H9 (cell line): ENCODE data around the gene NAXD. TPM values are rescaled to one million over a fixed set of nuclear protein-coding genes. Genes with fewer than 3 reads are reported as not detected.
A peak's percentile ranks its signal among the peaks of the same experiment; 100 is the strongest.

Source experiments
- DNase-seq: peaks from one replicate; pipeline ENCODE4 v3.0.0-alpha.2; 2017
- H2AFZ ChIP-seq: one replicate; pipeline ENCODE4 v1.6.1; 2013; ENCODE audit warnings: mild to moderate bottlenecking, low read length, control low read depth, moderate library complexity
- H2AK5ac ChIP-seq: 2 replicates; pipeline ENCODE4 v1.6.1; 2013; ENCODE audit warnings: low read length, control low read depth, mixed read lengths; ENCODE audit not compliant: insufficient read length
- H2BK120ac ChIP-seq: one replicate; pipeline ENCODE4 v1.6.1; 2013; ENCODE audit warnings: low read depth, mild to moderate bottlenecking, low read length, control low read depth, inconsistent platforms; ENCODE audit not compliant: poor library complexity, severe bottlenecking
- H2BK12ac ChIP-seq: 2 replicates; pipeline ENCODE4 v1.6.1; 2013; ENCODE audit warnings: low read length, control low read depth, mixed read lengths, low read depth; ENCODE audit not compliant: insufficient read length
- H2BK15ac ChIP-seq: 2 replicates; pipeline ENCODE4 v1.6.1; 2013; ENCODE audit warnings: low read depth, low read length, control low read depth
- H2BK20ac ChIP-seq: one replicate; pipeline ENCODE4 v1.6.1; 2013; ENCODE audit warnings: low read depth, mild to moderate bottlenecking, low read length, control low read depth, inconsistent platforms; ENCODE audit not compliant: poor library complexity, severe bottlenecking
- H2BK5ac ChIP-seq: 2 replicates; pipeline ENCODE4 v1.6.1; 2013; ENCODE audit warnings: low read length, control low read depth, mixed read lengths; ENCODE audit not compliant: insufficient read length
- H3K14ac ChIP-seq: 2 replicates; pipeline ENCODE4 v1.6.1; 2013; ENCODE audit warnings: low read length, control low read depth; ENCODE audit not compliant: insufficient read depth
- H3K18ac ChIP-seq: 2 replicates; pipeline ENCODE4 v1.6.1; 2013; ENCODE audit warnings: low read depth, mild to moderate bottlenecking, mixed read lengths, low read length, control low read depth; ENCODE audit not compliant: insufficient read length
- H3K23ac ChIP-seq: 2 replicates; pipeline ENCODE4 v1.6.1; 2013; ENCODE audit warnings: low read length, control low read depth, mixed read lengths, low read depth; ENCODE audit not compliant: insufficient read length
- H3K23me2 ChIP-seq: 2 replicates; pipeline ENCODE4 v1.6.1; 2013; ENCODE audit warnings: low read depth, mild to moderate bottlenecking, mixed read lengths, low read length, control low read depth; ENCODE audit not compliant: insufficient read length, poor library complexity, severe bottlenecking
- H3K27ac ChIP-seq: 2 replicates; pipeline ENCODE4 v1.5.1; 2013; ENCODE audit warnings: low read length, control low read depth, mixed read lengths, low read depth; ENCODE audit not compliant: insufficient read length
- H3K27me3 ChIP-seq: 2 replicates; pipeline ENCODE4 v1.6.1; 2013; ENCODE audit warnings: low read length, control low read depth, inconsistent platforms; ENCODE audit not compliant: insufficient read depth
- H3K4ac ChIP-seq: 2 replicates; pipeline ENCODE4 v1.6.1; 2013; ENCODE audit warnings: low read depth, mild to moderate bottlenecking, control low read depth, inconsistent platforms, low read length, moderate library complexity
- H3K4me1 ChIP-seq: 2 replicates; pipeline ENCODE4 v1.6.1; 2013; ENCODE audit warnings: low read length, control low read depth, inconsistent platforms; ENCODE audit not compliant: insufficient read depth
- H3K4me2 ChIP-seq: 2 replicates; pipeline ENCODE4 v1.6.1; 2013; ENCODE audit warnings: low read length, control low read depth, mixed read lengths; ENCODE audit not compliant: insufficient read length, insufficient read depth
- H3K56ac ChIP-seq: 2 replicates; pipeline ENCODE4 v1.6.1; 2013; ENCODE audit warnings: low read depth, mild to moderate bottlenecking, mixed read lengths, low read length, control low read depth; ENCODE audit not compliant: insufficient read length
- H3K79me1 ChIP-seq: 2 replicates; pipeline ENCODE4 v1.6.1; 2013; ENCODE audit warnings: low read depth, mild to moderate bottlenecking, moderate library complexity, low read length, control low read depth, inconsistent platforms; ENCODE audit not compliant: insufficient read depth, poor library complexity, severe bottlenecking
- H3K79me2 ChIP-seq: 2 replicates; pipeline ENCODE4 v1.6.1; 2013; ENCODE audit warnings: low read length, control low read depth, inconsistent platforms; ENCODE audit not compliant: insufficient read depth
- H3K9ac ChIP-seq: 2 replicates; pipeline ENCODE4 v1.6.1; 2013; ENCODE audit warnings: low read length, control low read depth, mixed read lengths; ENCODE audit not compliant: insufficient read length; ENCODE audit errors: extremely low read depth
- H3K9me3 ChIP-seq: one replicate; pipeline ENCODE4 v1.6.1; 2013; ENCODE audit warnings: low read depth, low read length, inconsistent platforms; ENCODE audit not compliant: control insufficient read depth
- H3T11ph ChIP-seq: one replicate; pipeline ENCODE4 v1.6.1; 2013; ENCODE audit warnings: mild to moderate bottlenecking, low read length, control low read depth, inconsistent platforms
- H4K20me1 ChIP-seq: one replicate; pipeline ENCODE4 v1.6.1; 2013; ENCODE audit not compliant: control insufficient read depth, insufficient read length, insufficient read depth
- H4K5ac ChIP-seq: 2 replicates; pipeline ENCODE4 v1.6.1; 2013; ENCODE audit warnings: low read depth, mild to moderate bottlenecking, mixed read lengths, low read length, control low read depth; ENCODE audit not compliant: insufficient read length
- H4K8ac ChIP-seq: replicated peaks from 2 replicates; pipeline ENCODE4 v1.6.1; 2013; ENCODE audit warnings: low read length, control low read depth, mixed read lengths, low read depth; ENCODE audit not compliant: insufficient read length
- H4K91ac ChIP-seq: 2 replicates; pipeline ENCODE4 v1.6.1; 2013; ENCODE audit warnings: low read depth, mild to moderate bottlenecking, moderate library complexity, mixed read lengths, low read length, control low read depth; ENCODE audit not compliant: insufficient read length
- H3K27ac Mint-ChIP-seq, 3 experiments: 2 replicates in 2 of 3; 3 replicates in 1 of 3; pipeline ENCODE4 v1.8.0; 2020 to 2021; ENCODE audit warnings: mixed read lengths in 3 of 3, mild to moderate bottlenecking in 1 of 3, moderate library complexity in 1 of 3
- H3K27me3 Mint-ChIP-seq: 2 replicates; pipeline ENCODE4 v1.8.0; 2021; ENCODE audit warnings: low read depth, mild to moderate bottlenecking, moderate library complexity, mixed read lengths
- H3K36me3 Mint-ChIP-seq, 3 experiments: 2 replicates in 2 of 3; 3 replicates in 1 of 3; pipeline ENCODE4 v1.8.0; 2020 to 2021; ENCODE audit warnings: low read depth in 3 of 3, mixed read lengths in 3 of 3; ENCODE audit not compliant: insufficient read depth in 1 of 3
- H3K4me1 Mint-ChIP-seq, 2 experiments: 2 replicates each; pipeline ENCODE4 v1.8.0; 2020; ENCODE audit warnings: mixed read lengths in 2 of 2
- H3K4me3 Mint-ChIP-seq, 2 experiments: 2 replicates in 1 of 2; 3 replicates in 1 of 2; pipeline ENCODE4 v1.8.0; 2020 to 2021; ENCODE audit warnings: mild to moderate bottlenecking in 2 of 2, mixed read lengths in 2 of 2, moderate library complexity in 1 of 2
- H3K9me3 Mint-ChIP-seq, 2 experiments: 2 replicates in 1 of 2; 3 replicates in 1 of 2; pipeline ENCODE4 v1.8.0; 2020; ENCODE audit warnings: mild to moderate bottlenecking in 2 of 2, mixed read lengths in 2 of 2, moderate library complexity in 1 of 2
- WGBS: extraction: QIAGEN DNeasy Blood & Tissue Kit; methylation state at CpG from one replicate; pipeline ENCODE4 v1.1.7; 2013; ENCODE audit warnings: missing lambda C conversion rate, low lambda C conversion rate, mixed read lengths; ENCODE audit not compliant: insufficient read length; ENCODE audit errors: extremely low coverage; 5-methylcytosine and 5-hydroxymethylcytosine counted together
- total RNA-seq: library from RNA; stranded (reverse); gene quantifications from 2 replicates; pipeline ENCODE4 v1.2.1, GENCODE V29; 2021
- TF ChIP-seq, protein P1 (sequence below): fragments of 200-600 bp; sonication (generic); conservative IDR thresholded peaks from 3 replicates; pipeline ENCODE4 v1.8.0; 2021; ENCODE audit warnings: antibody characterized with exemption, mild to moderate bottlenecking

Gene NAXD
- total RNA-seq, 1 experiment from 2014 or later = 25.5 TPM

DNA sequence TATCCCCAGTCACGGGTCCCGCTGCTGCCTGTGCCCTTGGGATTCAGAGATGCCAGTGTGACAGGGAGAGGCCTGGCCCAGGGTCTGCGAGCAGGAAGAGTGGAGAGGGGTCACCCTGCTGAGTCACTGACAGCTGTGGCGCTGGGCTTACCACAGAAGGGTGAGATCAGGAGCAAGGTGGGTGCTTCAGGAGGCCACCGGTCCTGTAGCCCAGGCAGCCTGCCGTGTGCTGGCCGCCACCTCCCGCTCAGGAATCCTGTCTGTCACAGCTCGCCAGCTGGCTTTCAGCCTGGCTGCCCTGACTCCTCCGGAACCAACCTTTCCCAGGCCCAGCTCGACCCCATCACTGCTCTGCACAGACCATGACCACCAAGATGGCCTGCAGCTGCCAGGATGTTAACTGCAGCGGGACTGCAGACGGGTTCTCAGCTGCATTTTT is 25.3 kb downstream of the NAXD start:
- Histone ChIP-seq H3K23me2 (no peaks in the 10 kb centered on the region), H3K9ac (no peak overlapping the region), H2BK20ac (no peak overlapping the region), H4K5ac (no peak overlapping the region), H3K4me1 (peaks cover 2% of the 10 kb centered on the region), H3K14ac (no peak overlapping the region), H3K27ac (no peak overlapping the region), H2BK15ac (no peak overlapping the region), H3T11ph (no peak overlapping the region), H2AK5ac (no peak overlapping the region), H2BK5ac (no peak overlapping the region), H3K18ac (no peak overlapping the region), H2AFZ (no peak overlapping the region), H3K9me3 (no peaks in the 10 kb centered on the region), H3K56ac (no peak overlapping the region), H3K27me3 (no peaks in the 10 kb centered on the region), H3K23ac (no peak overlapping the region), H3K4ac (no peak overlapping the region), H4K8ac (no peak overlapping the region), H2BK120ac (no peak overlapping the region), H3K79me2 (no peaks in the 10 kb centered on the region), H2BK12ac (no peak overlapping the region), H4K91ac (no peak overlapping the region), H3K79me1 (no peaks in the 10 kb centered on the region), H3K4me2 (no peak overlapping the region), H4K20me1 (no peaks in the 10 kb centered on the region)
- Mint-ChIP-seq H3K9me3 (no peaks in the 10 kb centered on the region), H3K4me1 (peaks cover 5 to 7% of the 10 kb centered on the region in 2 experiments), H3K27ac (peak overlapping the region in 2 of 3 experiments; percentile 77 to 91; a peak in 4 of 7 replicates), H3K27me3 (no peaks in the 10 kb centered on the region; the same call in 1 of the 2 replicates), H3K4me3 (no peak overlapping the region), H3K36me3 (peaks cover 23 to 77% (median 64%) of the 10 kb centered on the region in 3 experiments)
- DNase-seq = peak; percentile 29
- TF ChIP-seq, protein P1, sequence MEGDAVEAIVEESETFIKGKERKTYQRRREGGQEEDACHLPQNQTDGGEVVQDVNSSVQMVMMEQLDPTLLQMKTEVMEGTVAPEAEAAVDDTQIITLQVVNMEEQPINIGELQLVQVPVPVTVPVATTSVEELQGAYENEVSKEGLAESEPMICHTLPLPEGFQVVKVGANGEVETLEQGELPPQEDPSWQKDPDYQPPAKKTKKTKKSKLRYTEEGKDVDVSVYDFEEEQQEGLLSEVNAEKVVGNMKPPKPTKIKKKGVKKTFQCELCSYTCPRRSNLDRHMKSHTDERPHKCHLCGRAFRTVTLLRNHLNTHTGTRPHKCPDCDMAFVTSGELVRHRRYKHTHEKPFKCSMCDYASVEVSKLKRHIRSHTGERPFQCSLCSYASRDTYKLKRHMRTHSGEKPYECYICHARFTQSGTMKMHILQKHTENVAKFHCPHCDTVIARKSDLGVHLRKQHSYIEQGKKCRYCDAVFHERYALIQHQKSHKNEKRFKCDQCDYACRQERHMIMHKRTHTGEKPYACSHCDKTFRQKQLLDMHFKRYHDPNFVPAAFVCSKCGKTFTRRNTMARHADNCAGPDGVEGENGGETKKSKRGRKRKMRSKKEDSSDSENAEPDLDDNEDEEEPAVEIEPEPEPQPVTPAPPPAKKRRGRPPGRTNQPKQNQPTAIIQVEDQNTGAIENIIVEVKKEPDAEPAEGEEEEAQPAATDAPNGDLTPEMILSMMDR = no peak
- no CpG with 5 or more reads among the region's 13 CpGs for WGBS
